NCI-H82 (cell line): Measurements from ENCODE around the gene CACNA2D3.

Source experiments
- DNase-seq: peaks from one replicate; lab custom pipeline; 2025; lab: John Stamatoyannopoulos, UW

The CACNA2D3 gene

DNA sequence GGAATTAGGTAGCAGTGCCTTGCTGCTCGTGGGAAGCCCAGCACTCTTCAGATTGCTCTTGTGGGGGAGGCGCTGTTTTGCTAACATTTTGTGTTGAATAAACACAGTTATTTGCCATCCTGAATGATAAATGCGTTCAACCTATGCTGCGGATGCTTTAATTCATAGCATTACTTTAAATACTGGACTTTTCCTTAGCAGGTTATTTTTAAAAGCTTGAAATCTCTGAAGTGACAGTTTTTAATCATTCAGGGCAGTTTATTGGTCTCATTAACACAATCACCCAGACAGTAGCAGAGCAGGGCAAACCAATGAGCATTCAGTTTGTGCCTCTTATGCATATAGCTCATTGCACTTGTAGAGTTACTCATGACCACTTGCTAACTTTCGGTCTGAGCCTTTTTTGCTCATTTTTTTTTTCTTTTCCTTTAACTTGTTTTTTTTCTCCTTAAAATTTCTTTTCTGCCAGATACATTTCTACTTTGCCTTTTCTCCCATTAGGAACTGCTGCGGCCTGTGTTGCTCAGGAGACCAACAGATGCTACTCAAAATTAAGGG lies 5.2 kb downstream of the CACNA2D3 start:
- DNase-seq = no peak

DNA sequence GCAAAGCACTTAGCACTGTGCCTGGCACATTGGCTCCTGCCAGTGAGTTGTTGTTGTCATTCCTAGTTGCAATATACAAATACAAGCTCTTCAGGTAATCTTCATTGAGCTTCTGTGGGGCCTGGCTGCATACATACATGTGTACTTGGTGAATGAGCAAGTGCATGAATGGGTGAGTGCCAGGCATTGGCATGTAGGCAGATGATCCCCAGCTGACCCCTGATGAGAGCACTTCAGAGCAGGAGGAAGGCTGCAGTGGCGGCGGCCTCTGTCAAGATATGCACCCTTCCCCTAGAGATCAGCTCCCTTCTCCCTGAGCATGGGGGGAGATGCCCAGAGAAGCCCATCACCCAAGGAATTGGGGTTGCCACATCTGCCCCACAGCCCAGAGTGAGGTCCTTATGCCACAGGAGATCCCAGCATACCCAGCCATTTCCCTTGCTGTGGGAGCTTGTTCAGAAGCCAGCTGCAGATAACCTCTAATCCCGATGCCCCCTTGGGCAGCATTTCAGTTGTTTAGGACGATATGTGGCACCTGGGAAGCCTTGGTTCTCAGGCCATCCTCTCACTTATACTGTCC lies 8.8 kb downstream of the CACNA2D3 start:
- DNase-seq = no peak

DNA sequence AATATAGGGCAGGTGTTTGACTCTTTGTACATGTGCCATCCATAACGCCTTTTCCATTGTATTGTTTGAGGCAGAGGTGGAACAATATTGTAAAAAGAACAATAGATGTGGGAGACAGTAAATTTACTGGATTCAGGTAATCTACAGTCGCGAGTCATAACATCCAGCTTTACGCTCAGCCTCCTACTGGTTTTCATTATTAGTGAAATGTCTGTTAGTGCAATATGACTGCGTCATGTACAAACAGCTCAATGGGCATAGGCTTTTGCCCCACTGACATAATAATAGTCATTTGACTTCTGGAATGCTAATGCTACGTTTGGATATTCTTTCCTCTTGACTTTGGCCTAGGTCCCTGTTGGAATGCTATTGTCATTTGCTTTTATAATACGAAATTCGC lies 9.5 kb downstream of the CACNA2D3 start:
- no peak for DNase-seq

DNA sequence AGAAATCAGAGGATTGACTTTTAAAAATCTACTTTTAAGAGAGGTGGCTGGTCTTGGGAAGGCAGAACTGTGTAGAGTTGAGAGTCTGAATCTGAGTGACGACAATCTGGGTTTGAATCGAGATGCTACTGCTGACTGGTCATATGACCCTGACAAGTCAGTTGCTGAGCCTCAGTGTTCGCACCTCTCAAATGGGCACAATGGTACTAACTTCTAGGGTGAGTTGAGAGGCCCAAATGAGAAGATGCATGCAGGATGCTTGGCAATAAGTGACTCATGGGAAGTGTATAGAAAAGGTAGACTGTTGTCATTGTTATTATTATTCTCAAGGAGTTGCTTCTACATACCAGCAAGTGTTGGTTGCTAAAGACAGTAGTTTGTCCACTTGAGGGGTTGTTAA lies 10.3 kb downstream of the CACNA2D3 start:
- DNase-seq = no peak

- no peak for DNase-seq
Observed at GRCh38 chr3:54133196-54133595, 10.8 kb downstream of the CACNA2D3 start.

DNA sequence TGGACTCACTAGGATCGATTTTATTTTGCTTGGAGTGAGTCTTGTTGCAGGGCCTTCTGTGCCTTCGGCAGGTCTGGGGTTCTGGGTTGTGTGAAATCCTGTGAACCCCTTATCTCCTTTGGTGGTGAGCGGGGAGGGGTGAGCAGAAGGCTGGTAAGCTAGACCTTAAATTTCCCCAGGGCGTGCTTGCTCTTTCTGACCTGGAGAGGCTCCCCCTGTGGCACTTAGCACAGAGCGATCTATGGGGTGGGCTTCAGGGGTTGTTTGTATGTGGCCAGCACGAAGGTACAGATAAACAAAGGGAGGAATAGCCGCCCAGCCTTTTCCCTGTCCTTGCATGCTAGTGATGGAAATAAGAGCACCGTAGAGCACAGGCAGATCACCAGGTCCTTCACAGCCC lies 11.8 kb downstream of the CACNA2D3 start:
- no peak for DNase-seq

DNA sequence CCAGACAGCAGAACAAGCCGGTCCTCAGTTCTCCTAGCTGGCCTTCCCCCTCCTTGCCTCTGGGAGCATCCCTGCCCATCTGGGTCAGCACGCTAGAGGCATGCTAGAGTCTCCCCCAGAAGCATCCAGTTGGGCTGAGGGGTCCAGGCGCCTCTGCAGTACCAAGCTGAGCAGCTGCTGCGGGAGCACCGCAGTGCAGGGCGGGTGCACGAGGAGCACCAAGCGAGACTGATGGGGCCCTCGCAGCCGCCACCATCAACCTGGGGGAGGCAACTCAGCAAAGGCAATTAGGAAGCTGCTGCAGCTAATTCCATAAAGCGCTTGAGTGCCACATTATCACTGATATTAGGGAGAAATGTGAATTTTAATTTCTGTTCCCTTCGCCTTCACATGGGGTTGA lies 12.4 kb downstream of the CACNA2D3 start:
- no peak for DNase-seq

DNA sequence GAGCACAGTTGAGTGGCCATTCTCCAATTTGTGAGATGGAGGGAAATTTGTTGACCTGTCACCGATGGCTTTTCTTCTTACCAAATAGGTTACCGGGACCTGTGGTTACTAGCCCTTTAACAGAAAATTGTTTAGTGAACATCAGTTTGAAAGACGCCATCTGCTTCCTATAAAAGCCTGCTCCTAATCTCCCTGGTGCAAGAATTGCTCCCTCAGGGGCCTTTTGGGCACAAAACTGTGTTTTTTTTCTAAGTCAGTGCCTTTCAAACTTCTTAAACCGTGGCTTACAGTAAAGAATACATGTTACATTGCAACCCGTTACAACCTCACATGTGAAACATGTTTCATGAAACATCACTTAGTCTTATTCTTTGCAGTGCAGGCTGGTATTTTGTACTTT lies 15.0 kb downstream of the CACNA2D3 start:
- DNase-seq = no peak

DNA sequence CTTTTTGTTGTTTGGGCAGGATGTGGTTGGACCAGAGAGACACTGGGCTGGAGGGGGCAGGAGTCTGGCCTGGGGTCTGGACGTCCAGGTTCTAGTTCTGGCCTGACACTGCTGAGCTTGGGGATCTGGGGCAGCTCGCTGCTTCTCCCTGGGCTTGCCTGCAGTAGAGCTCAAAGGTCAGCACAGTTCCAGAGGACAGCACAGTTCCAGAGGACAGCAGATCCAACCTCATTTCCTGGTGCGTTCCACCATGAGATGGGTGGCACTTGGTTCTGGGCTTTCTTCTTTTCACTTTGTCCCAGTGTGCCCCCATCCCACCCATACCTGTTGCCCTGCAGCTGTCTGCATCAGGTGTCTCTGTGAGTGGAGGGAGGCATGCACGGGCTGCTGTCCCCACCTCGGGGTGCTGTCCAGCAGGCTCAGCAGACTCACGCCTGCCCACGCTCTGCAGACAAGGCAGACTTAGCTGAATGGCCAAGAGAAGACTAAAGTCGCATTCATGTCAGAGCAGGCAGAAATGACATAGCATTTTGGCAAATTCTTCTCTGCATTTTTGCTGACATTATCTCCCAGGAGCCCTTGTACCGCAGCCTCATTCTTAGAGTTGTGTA lies 16.7 kb downstream of the CACNA2D3 start:
- no peak for DNase-seq

DNA sequence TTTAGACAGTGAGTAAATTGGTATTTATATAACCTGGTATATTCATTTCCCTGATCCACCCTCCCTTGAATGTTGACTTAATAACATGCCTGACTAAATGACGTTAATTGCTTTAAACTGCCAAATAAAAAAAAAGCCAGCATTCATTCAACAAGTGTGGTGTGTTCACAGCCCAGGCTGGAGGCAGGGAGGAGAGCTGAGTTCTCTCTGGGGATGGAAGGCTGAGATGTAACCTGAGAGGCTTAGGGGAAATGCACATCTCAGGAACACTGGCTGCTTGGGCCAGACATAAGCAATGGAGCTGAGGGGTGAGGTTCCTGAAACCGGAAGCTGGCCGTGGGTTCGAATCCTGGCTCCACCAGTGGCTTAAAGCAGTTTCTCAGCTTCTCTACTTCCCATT lies 17.3 kb downstream of the CACNA2D3 start:
- DNase-seq = peak; percentile 21

GRCh38 chr3:54144284-54144683 lies 21.9 kb downstream of the CACNA2D3 start:
- no peak for DNase-seq

DNA sequence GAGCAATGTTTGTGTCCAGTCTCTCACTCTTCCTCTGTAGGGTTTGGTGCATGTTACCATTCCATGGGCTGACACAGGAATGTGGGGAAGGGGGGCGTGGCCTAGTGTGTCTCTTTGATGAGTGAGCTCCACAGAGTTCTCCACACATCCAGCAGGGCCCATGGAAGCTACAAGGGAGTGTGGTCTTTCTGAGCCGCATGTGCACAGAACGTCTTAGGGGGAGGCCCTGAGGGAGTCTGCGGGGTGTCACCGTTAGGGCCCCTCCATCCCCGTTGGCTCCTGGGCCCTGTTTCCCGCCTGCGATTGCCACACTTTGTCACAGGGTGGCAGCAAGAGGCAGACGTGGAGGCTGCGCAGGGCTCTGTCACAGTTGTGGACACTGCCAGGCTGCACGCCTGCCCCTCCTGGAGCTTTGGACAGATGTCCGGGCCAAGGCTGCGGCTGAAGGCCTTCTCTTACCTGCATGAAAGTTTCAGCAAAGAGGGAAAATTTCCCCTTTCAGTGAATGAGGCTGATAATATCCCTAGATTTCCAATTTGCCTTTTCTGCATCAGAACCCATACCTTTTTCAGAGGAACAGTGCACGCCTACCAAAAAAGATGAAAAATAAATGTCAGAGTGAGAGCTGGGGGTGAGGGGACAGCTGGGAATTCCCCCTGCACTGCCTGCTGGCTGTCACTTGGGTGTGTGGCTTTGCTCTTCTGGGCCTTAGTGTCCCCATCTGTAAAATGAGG lies 24.3 kb downstream of the CACNA2D3 start:
- peak; percentile 77 for DNase-seq

DNA sequence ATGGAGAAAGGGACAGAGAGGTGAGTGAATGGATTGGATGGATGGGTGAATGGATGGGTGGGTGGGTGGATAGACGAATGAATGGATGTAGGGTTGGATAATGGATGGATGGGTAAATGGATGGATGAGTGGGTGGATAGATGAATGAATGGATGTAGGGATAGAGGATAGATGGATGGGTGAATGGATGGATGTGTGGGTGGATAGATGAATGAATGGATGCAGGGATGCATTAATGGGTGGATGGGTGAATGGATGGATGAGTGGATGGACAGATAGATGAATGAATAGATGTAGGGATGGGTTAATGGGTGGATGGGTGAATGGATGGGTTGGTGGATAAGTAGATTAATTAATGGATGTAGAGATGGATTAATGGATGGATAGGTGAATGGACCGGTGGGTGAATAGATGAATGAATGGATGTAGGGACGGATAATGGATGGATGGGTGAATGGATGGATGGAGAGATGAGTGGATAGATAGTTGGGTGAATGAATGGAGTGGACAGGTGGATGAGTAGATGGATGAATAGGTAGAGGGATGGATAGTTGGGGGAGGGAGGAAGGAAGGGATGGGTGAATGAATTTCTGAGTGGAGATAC lies 28.6 kb downstream of the CACNA2D3 start:
- DNase-seq = no peak

GRCh38 chr3:54153477-54153876 lies 31.1 kb downstream of the CACNA2D3 start:
- no peak for DNase-seq

GRCh38 chr3:54157860-54158259 lies 35.5 kb downstream of the CACNA2D3 start:
- no peak for DNase-seq

GRCh38 chr3:54159917-54160316 lies 37.6 kb downstream of the CACNA2D3 start:
- DNase-seq = no peak

- no peak for DNase-seq
Observed at GRCh38 chr3:54163441-54163840, 41.1 kb downstream of the CACNA2D3 start.

- no peak for DNase-seq
Observed at GRCh38 chr3:54164192-54164975, 42.0 kb downstream of the CACNA2D3 start.

- DNase-seq = no peak
Observed at GRCh38 chr3:54165865-54166264, 43.5 kb downstream of the CACNA2D3 start.

DNA sequence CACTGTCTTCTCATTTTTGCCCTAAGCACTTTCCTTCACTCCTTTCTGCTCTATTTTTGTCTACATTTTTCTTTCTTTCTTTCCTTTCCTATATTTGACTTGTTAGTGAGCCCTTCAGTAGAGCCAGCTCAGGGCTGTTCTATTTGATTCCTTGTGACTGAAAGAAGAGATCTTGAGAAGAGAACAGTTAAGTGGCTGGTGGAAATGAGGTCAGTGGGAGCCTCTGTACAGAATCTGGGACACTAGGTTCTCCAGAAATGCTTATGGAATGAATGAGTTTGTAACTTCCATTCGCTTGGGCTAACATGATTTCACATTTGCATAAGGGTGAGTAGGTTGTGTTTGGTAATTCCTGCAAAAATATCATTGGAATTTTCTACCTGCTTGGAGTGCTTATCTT lies 45.6 kb downstream of the CACNA2D3 start:
- no peak for DNase-seq

DNA sequence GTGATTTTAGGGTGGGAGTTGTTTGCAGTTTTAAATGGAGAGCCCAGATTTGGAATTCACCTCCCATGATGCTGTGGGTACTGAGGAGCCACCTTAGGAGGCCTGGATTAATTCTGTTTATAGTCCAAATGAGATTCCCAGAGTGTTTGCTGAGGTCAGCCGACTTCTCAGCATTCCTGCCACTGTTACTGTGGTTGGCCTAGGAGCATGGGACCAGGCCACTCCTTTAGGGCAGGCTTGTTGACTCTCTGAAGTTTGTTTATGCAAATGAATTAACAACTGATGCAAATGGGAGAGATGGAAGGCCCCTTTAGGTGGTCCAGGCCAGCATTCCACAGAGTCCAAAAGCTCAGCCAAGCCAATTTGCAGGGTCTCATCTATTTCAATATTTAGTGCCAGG lies 46.1 kb downstream of the CACNA2D3 start:
- no peak for DNase-seq

DNA sequence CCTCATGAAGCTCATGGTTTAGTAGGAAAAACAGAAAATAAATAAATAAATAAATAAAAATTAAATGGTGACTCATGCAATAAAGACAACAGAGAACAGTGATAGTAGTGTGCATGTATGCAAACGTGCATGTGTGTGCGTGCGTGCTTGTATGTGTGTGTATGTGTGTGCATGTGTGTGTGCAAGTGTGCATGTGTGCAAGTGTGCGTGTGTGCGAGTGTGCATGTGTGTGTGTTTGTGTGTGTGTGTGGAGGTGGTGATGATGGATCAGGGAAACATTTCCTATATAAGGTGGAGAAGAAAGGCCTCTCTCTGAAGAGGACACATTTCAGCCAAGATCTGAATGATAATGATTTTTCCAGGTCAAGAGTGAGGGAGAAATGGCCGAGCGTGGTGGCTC lies 47.2 kb downstream of the CACNA2D3 start:
- no peak for DNase-seq
